Measurements from ENCODE around the gene CDH23.

CDH23 gene

GRCh38 chr10:71753960-71754505 lies 357.3 kb downstream of the CDH23 start:
- Histone ChIP-seq H3K4me3 (ENCODE audit: low read length) (no peak overlapping the region), H3K27ac (ENCODE audit: low read length) (no peak overlapping the region), H3K9me2 (replicated peaks; ENCODE audit: insufficient read depth, low read length) (no peaks in the 10 kb centered on the region), H3K9ac (ENCODE audit: low read length) (no peak overlapping the region), H2AFZ (ENCODE audit: low read length) (no peak overlapping the region), H3K4me1 (ENCODE audit: low read length) (peaks cover 6% of the 10 kb centered on the region), H3K79me2 (ENCODE audit: low read length) (no peaks in the 10 kb centered on the region), H3K36me3 (replicated peaks; ENCODE audit: insufficient read depth, low read length) (no peaks in the 10 kb centered on the region), H3K4me2 (ENCODE audit: low read depth, low read length) (no peak overlapping the region), H3K9me3 (replicated peaks; ENCODE audit: insufficient read depth, low read length) (no peaks in the 10 kb centered on the region), H4K20me1 (ENCODE audit: insufficient read depth, low read length) (no peaks in the 10 kb centered on the region), H3K27me3 (replicated peaks; ENCODE audit: insufficient read depth, low read length) (no peaks in the 10 kb centered on the region), H3F3A (ENCODE audit: insufficient read depth, low read length) (peaks cover 4% of the 10 kb centered on the region; the same call in 1 of the 2 replicates)
- no peak for DNase-seq
- TF ChIP-seq CTCF (IDR thresholded peaks at IDR 0.05; ENCODE audit: low read length) (no peak), EZH2phosphoT487 (IDR thresholded peaks at IDR 0.05; ENCODE audit: low read length) (no peak), EZH2 (optimal IDR thresholded peaks at IDR 0.05; ENCODE audit: low read depth, low read length) (no peak)

GRCh38 chr10:71754562-71754961 lies 357.8 kb downstream of the CDH23 start:
- H3K4me3 ChIP-seq (ENCODE audit: low read length): no peak overlapping the region
- no peak for DNase-seq
- no peaks in the 10 kb centered on the region for H3K79me2 ChIP-seq (ENCODE audit: low read length)
- no peak for TF ChIP-seq EZH2phosphoT487 (IDR thresholded peaks at IDR 0.05; ENCODE audit: low read length)
- no peak for TF ChIP-seq CTCF (IDR thresholded peaks at IDR 0.05; ENCODE audit: low read length)
- no peak for TF ChIP-seq EZH2 (optimal IDR thresholded peaks at IDR 0.05; ENCODE audit: low read depth, low read length)
- no peaks in the 10 kb centered on the region for H3K36me3 ChIP-seq (replicated peaks; ENCODE audit: insufficient read depth, low read length)
- no peaks in the 10 kb centered on the region for H3K9me3 ChIP-seq (replicated peaks; ENCODE audit: insufficient read depth, low read length)
- H3K27ac ChIP-seq (ENCODE audit: low read length): no peak overlapping the region
- H3K9ac ChIP-seq (ENCODE audit: low read length): no peak overlapping the region
- H2AFZ ChIP-seq (ENCODE audit: low read length): no peak overlapping the region
- no peak overlapping the region for H3K4me2 ChIP-seq (ENCODE audit: low read depth, low read length)
- H4K20me1 ChIP-seq (ENCODE audit: insufficient read depth, low read length): no peaks in the 10 kb centered on the region
- H3F3A ChIP-seq (ENCODE audit: insufficient read depth, low read length): no peaks in the 10 kb centered on the region
- no peaks in the 10 kb centered on the region for H3K9me2 ChIP-seq (replicated peaks; ENCODE audit: insufficient read depth, low read length)
- peaks cover 1% of the 10 kb centered on the region; the same call in 1 of the 2 replicates for H3K4me1 ChIP-seq (ENCODE audit: low read length)
- H3K27me3 ChIP-seq (replicated peaks; ENCODE audit: insufficient read depth, low read length): no peaks in the 10 kb centered on the region

GRCh38 chr10:71755179-71755879 lies 358.6 kb downstream of the CDH23 start:
- Histone ChIP-seq H3K9me2 (replicated peaks; ENCODE audit: insufficient read depth, low read length) (no peaks in the 10 kb centered on the region), H3K4me2 (ENCODE audit: low read depth, low read length) (no peak overlapping the region), H3F3A (ENCODE audit: insufficient read depth, low read length) (no peaks in the 10 kb centered on the region), H3K4me1 (ENCODE audit: low read length) (no peaks in the 10 kb centered on the region), H4K20me1 (ENCODE audit: insufficient read depth, low read length) (no peaks in the 10 kb centered on the region), H3K9ac (ENCODE audit: low read length) (no peak overlapping the region), H3K79me2 (ENCODE audit: low read length) (no peaks in the 10 kb centered on the region), H3K4me3 (ENCODE audit: low read length) (no peak overlapping the region), H3K27me3 (replicated peaks; ENCODE audit: insufficient read depth, low read length) (no peaks in the 10 kb centered on the region), H2AFZ (ENCODE audit: low read length) (no peak overlapping the region), H3K36me3 (replicated peaks; ENCODE audit: insufficient read depth, low read length) (no peaks in the 10 kb centered on the region), H3K9me3 (replicated peaks; ENCODE audit: insufficient read depth, low read length) (no peaks in the 10 kb centered on the region), H3K27ac (ENCODE audit: low read length) (no peak overlapping the region)
- no peak for TF ChIP-seq EZH2phosphoT487 (IDR thresholded peaks at IDR 0.05; ENCODE audit: low read length)
- no peak for TF ChIP-seq CTCF (IDR thresholded peaks at IDR 0.05; ENCODE audit: low read length)
- TF ChIP-seq EZH2 (optimal IDR thresholded peaks at IDR 0.05; ENCODE audit: low read depth, low read length): no peak
- DNase-seq: no peak

Data from MM.1S (cell line).